H9 (cell line): Measurements from ENCODE around the gene PTPN2. TPM values are rescaled to one million over a fixed set of nuclear protein-coding genes. Genes with fewer than 3 reads are reported as not detected.

Experiments used
- DNase-seq: peaks from one replicate; pipeline ENCODE4 v3.0.0-alpha.2; 2017
- H2AFZ ChIP-seq: one replicate; pipeline ENCODE4 v1.6.1; 2013; ENCODE audit warnings: mild to moderate bottlenecking, low read length, control low read depth, moderate library complexity
- H2AK5ac ChIP-seq: 2 replicates; pipeline ENCODE4 v1.6.1; 2013; ENCODE audit warnings: low read length, control low read depth, mixed read lengths; ENCODE audit not compliant: insufficient read length
- H2BK120ac ChIP-seq: one replicate; pipeline ENCODE4 v1.6.1; 2013; ENCODE audit warnings: low read depth, mild to moderate bottlenecking, low read length, control low read depth, inconsistent platforms; ENCODE audit not compliant: poor library complexity, severe bottlenecking
- H2BK12ac ChIP-seq: 2 replicates; pipeline ENCODE4 v1.6.1; 2013; ENCODE audit warnings: low read length, control low read depth, mixed read lengths, low read depth; ENCODE audit not compliant: insufficient read length
- H2BK15ac ChIP-seq: 2 replicates; pipeline ENCODE4 v1.6.1; 2013; ENCODE audit warnings: low read depth, low read length, control low read depth
- H2BK20ac ChIP-seq: one replicate; pipeline ENCODE4 v1.6.1; 2013; ENCODE audit warnings: low read depth, mild to moderate bottlenecking, low read length, control low read depth, inconsistent platforms; ENCODE audit not compliant: poor library complexity, severe bottlenecking
- H2BK5ac ChIP-seq: 2 replicates; pipeline ENCODE4 v1.6.1; 2013; ENCODE audit warnings: low read length, control low read depth, mixed read lengths; ENCODE audit not compliant: insufficient read length
- H3K14ac ChIP-seq: 2 replicates; pipeline ENCODE4 v1.6.1; 2013; ENCODE audit warnings: low read length, control low read depth; ENCODE audit not compliant: insufficient read depth
- H3K18ac ChIP-seq: 2 replicates; pipeline ENCODE4 v1.6.1; 2013; ENCODE audit warnings: low read depth, mild to moderate bottlenecking, mixed read lengths, low read length, control low read depth; ENCODE audit not compliant: insufficient read length
- H3K23ac ChIP-seq: 2 replicates; pipeline ENCODE4 v1.6.1; 2013; ENCODE audit warnings: low read length, control low read depth, mixed read lengths, low read depth; ENCODE audit not compliant: insufficient read length
- H3K23me2 ChIP-seq: 2 replicates; pipeline ENCODE4 v1.6.1; 2013; ENCODE audit warnings: low read depth, mild to moderate bottlenecking, mixed read lengths, low read length, control low read depth; ENCODE audit not compliant: insufficient read length, poor library complexity, severe bottlenecking
- H3K27ac ChIP-seq: 2 replicates; pipeline ENCODE4 v1.5.1; 2013; ENCODE audit warnings: low read length, control low read depth, mixed read lengths, low read depth; ENCODE audit not compliant: insufficient read length
- H3K27me3 ChIP-seq: 2 replicates; pipeline ENCODE4 v1.6.1; 2013; ENCODE audit warnings: low read length, control low read depth, inconsistent platforms; ENCODE audit not compliant: insufficient read depth
- H3K4ac ChIP-seq: 2 replicates; pipeline ENCODE4 v1.6.1; 2013; ENCODE audit warnings: low read depth, mild to moderate bottlenecking, control low read depth, inconsistent platforms, low read length, moderate library complexity
- H3K4me1 ChIP-seq: 2 replicates; pipeline ENCODE4 v1.6.1; 2013; ENCODE audit warnings: low read length, control low read depth, inconsistent platforms; ENCODE audit not compliant: insufficient read depth
- H3K4me2 ChIP-seq: 2 replicates; pipeline ENCODE4 v1.6.1; 2013; ENCODE audit warnings: low read length, control low read depth, mixed read lengths; ENCODE audit not compliant: insufficient read length, insufficient read depth
- H3K56ac ChIP-seq: 2 replicates; pipeline ENCODE4 v1.6.1; 2013; ENCODE audit warnings: low read depth, mild to moderate bottlenecking, mixed read lengths, low read length, control low read depth; ENCODE audit not compliant: insufficient read length
- H3K79me1 ChIP-seq: 2 replicates; pipeline ENCODE4 v1.6.1; 2013; ENCODE audit warnings: low read depth, mild to moderate bottlenecking, moderate library complexity, low read length, control low read depth, inconsistent platforms; ENCODE audit not compliant: insufficient read depth, poor library complexity, severe bottlenecking
- H3K79me2 ChIP-seq: 2 replicates; pipeline ENCODE4 v1.6.1; 2013; ENCODE audit warnings: low read length, control low read depth, inconsistent platforms; ENCODE audit not compliant: insufficient read depth
- H3K9ac ChIP-seq: 2 replicates; pipeline ENCODE4 v1.6.1; 2013; ENCODE audit warnings: low read length, control low read depth, mixed read lengths; ENCODE audit not compliant: insufficient read length; ENCODE audit errors: extremely low read depth
- H3K9me3 ChIP-seq: one replicate; pipeline ENCODE4 v1.6.1; 2013; ENCODE audit warnings: low read depth, low read length, inconsistent platforms; ENCODE audit not compliant: control insufficient read depth
- H3T11ph ChIP-seq: one replicate; pipeline ENCODE4 v1.6.1; 2013; ENCODE audit warnings: mild to moderate bottlenecking, low read length, control low read depth, inconsistent platforms
- H4K20me1 ChIP-seq: one replicate; pipeline ENCODE4 v1.6.1; 2013; ENCODE audit not compliant: control insufficient read depth, insufficient read length, insufficient read depth
- H4K5ac ChIP-seq: 2 replicates; pipeline ENCODE4 v1.6.1; 2013; ENCODE audit warnings: low read depth, mild to moderate bottlenecking, mixed read lengths, low read length, control low read depth; ENCODE audit not compliant: insufficient read length
- H4K8ac ChIP-seq: replicated peaks from 2 replicates; pipeline ENCODE4 v1.6.1; 2013; ENCODE audit warnings: low read length, control low read depth, mixed read lengths, low read depth; ENCODE audit not compliant: insufficient read length
- H4K91ac ChIP-seq: 2 replicates; pipeline ENCODE4 v1.6.1; 2013; ENCODE audit warnings: low read depth, mild to moderate bottlenecking, moderate library complexity, mixed read lengths, low read length, control low read depth; ENCODE audit not compliant: insufficient read length
- H3K27ac Mint-ChIP-seq, 3 experiments: 2 replicates in 2 of 3; 3 replicates in 1 of 3; pipeline ENCODE4 v1.8.0; 2020 to 2021; ENCODE audit warnings: mixed read lengths in 3 of 3, mild to moderate bottlenecking in 1 of 3, moderate library complexity in 1 of 3
- H3K27me3 Mint-ChIP-seq: 2 replicates; pipeline ENCODE4 v1.8.0; 2021; ENCODE audit warnings: low read depth, mild to moderate bottlenecking, moderate library complexity, mixed read lengths
- H3K36me3 Mint-ChIP-seq, 3 experiments: 2 replicates in 2 of 3; 3 replicates in 1 of 3; pipeline ENCODE4 v1.8.0; 2020 to 2021; ENCODE audit warnings: low read depth in 3 of 3, mixed read lengths in 3 of 3; ENCODE audit not compliant: insufficient read depth in 1 of 3
- H3K4me1 Mint-ChIP-seq, 2 experiments: 2 replicates each; pipeline ENCODE4 v1.8.0; 2020; ENCODE audit warnings: mixed read lengths in 2 of 2
- H3K4me3 Mint-ChIP-seq, 2 experiments: 2 replicates in 1 of 2; 3 replicates in 1 of 2; pipeline ENCODE4 v1.8.0; 2020 to 2021; ENCODE audit warnings: mild to moderate bottlenecking in 2 of 2, mixed read lengths in 2 of 2, moderate library complexity in 1 of 2
- H3K9me3 Mint-ChIP-seq, 2 experiments: 2 replicates in 1 of 2; 3 replicates in 1 of 2; pipeline ENCODE4 v1.8.0; 2020; ENCODE audit warnings: mild to moderate bottlenecking in 2 of 2, mixed read lengths in 2 of 2, moderate library complexity in 1 of 2
- CTCF ChIP-seq: fragments of 200-600 bp; sonication (generic); conservative IDR thresholded peaks from 3 replicates; pipeline ENCODE4 v1.8.0; 2021; ENCODE audit warnings: antibody characterized with exemption, mild to moderate bottlenecking
- WGBS: extraction: QIAGEN DNeasy Blood & Tissue Kit; methylation state at CpG from one replicate; pipeline ENCODE4 v1.1.7; 2013; ENCODE audit warnings: missing lambda C conversion rate, low lambda C conversion rate, mixed read lengths; ENCODE audit not compliant: insufficient read length; ENCODE audit errors: extremely low coverage; 5-methylcytosine and 5-hydroxymethylcytosine counted together
- total RNA-seq: library from RNA; stranded (reverse); gene quantifications from 2 replicates; pipeline ENCODE4 v1.2.1, GENCODE V29; 2021

Gene PTPN2
- total RNA-seq, 1 experiment from 2014 or later = 48.7 TPM

GRCh38 chr18:12811191-12811950, 72.7 kb downstream of the PTPN2 start:
- Histone ChIP-seq H3K23me2 (no peaks in the 10 kb centered on the region), H3K9ac (no peak overlapping the region), H3K4me1 (no peaks in the 10 kb centered on the region), H2BK15ac (no peak overlapping the region), H3K4me2 (no peak overlapping the region), H2AK5ac (no peak overlapping the region), H3T11ph (no peak overlapping the region), H3K79me2 (no peaks in the 10 kb centered on the region), H4K20me1 (no peaks in the 10 kb centered on the region), H2AFZ (no peak overlapping the region), H3K4ac (no peak overlapping the region), H3K23ac (no peak overlapping the region), H4K5ac (peak overlapping the region; percentile 76), H2BK12ac (no peak overlapping the region), H2BK20ac (no peak overlapping the region), H3K18ac (no peak overlapping the region), H3K27me3 (no peaks in the 10 kb centered on the region), H3K9me3 (no peaks in the 10 kb centered on the region), H2BK120ac (no peak overlapping the region), H3K56ac (no peak overlapping the region), H3K27ac (no peak overlapping the region), H2BK5ac (no peak overlapping the region), H4K8ac (no peak overlapping the region), H3K14ac (no peak overlapping the region), H4K91ac (no peak overlapping the region), H3K79me1 (no peaks in the 10 kb centered on the region)
- Mint-ChIP-seq H3K27ac (0 out of 7 replicates have a peak overlapping the region, but pooled peaks of 1 of the 3 experiments have one; percentile 24), H3K4me1 (no peaks in the 10 kb centered on the region), H3K36me3 (peaks cover 24 to 49% (median 32%) of the 10 kb centered on the region in 3 experiments), H3K4me3 (no peak overlapping the region), H3K27me3 (no peaks in the 10 kb centered on the region), H3K9me3 (no peaks in the 10 kb centered on the region)
- no CpG with 5 or more reads among the region's 6 CpGs for WGBS
- TF ChIP-seq CTCF = no peak
- DNase-seq = no peak
